GM12864 (cell line): ENCODE results near the gene SUGCT.
"Not testable (repeated sequence)": the region's sequence is repeated elsewhere in the genome, so short reads cannot be mapped to it uniquely, and the experiment has no call there.

Experiments used
- DNase-seq: peaks from one replicate; pipeline ENCODE4 v3.0.0-alpha.2; 2011; ENCODE audit warnings: low read depth
- H3K4me3 ChIP-seq: 2 replicates; pipeline ENCODE4 v1.5.1; 2011; ENCODE audit warnings: mild to moderate bottlenecking, low read depth, low read length, control low read depth
- TF ChIP-seq, protein P1 (sequence below): IDR thresholded peaks from 2 replicates; pipeline ENCODE4 v1.5.1; 2011; ENCODE audit warnings: low read depth, mild to moderate bottlenecking, moderate library complexity, low read length, control low read depth, inconsistent platforms; ENCODE audit errors: missing control alignments

Gene SUGCT

DNA sequence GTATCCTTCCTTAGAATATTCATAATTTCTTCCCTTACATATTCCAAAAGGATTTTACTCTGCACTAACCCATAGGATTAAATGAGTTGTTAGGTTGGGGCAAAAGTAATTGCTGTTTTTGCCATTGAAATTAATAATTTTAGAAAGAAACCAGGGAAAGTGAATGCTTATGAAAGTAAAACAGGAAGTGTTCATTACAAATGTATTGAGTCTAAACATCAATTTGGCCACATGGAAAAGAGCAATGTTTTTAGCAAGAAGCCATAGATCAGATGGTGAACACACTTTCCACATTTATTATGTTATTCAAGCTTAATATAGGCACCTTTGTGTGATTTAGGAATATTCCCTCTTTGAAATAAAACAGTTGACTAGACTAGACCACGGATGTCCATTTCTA, 102.9 kb downstream of the SUGCT start:
- DNase-seq: no peak
- TF ChIP-seq, protein P1, sequence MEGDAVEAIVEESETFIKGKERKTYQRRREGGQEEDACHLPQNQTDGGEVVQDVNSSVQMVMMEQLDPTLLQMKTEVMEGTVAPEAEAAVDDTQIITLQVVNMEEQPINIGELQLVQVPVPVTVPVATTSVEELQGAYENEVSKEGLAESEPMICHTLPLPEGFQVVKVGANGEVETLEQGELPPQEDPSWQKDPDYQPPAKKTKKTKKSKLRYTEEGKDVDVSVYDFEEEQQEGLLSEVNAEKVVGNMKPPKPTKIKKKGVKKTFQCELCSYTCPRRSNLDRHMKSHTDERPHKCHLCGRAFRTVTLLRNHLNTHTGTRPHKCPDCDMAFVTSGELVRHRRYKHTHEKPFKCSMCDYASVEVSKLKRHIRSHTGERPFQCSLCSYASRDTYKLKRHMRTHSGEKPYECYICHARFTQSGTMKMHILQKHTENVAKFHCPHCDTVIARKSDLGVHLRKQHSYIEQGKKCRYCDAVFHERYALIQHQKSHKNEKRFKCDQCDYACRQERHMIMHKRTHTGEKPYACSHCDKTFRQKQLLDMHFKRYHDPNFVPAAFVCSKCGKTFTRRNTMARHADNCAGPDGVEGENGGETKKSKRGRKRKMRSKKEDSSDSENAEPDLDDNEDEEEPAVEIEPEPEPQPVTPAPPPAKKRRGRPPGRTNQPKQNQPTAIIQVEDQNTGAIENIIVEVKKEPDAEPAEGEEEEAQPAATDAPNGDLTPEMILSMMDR: no peak
- H3K4me3 ChIP-seq: no peak overlapping the region

DNA sequence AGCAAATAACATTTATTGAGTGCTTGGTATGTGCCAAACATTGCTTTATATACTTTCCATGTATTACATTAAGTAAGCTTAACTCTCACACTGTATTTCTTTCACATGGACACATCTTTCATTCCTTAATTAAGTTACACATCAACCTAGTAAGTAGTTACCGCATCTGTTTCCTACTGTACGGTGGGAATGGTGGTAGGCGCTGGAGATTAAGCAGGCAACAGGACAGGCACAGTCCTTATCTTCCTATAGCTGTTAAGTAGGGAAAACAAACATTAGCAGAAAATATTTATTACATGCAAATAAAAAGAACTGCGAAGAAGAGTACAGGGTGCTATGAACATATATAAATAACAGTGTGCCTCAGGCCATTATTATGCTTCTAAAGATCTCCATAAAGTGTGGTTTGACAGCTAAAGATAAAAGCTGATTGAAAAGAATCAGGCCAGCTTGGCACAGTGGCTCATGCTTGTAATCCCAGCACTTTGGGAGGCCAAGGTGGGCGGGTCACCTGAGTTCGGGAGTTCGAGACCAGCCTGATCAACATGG, 105.0 kb downstream of the SUGCT start:
- H3K4me3 ChIP-seq: no peak overlapping the region
- TF ChIP-seq, protein P1: no peak
- DNase-seq: no peak

DNA sequence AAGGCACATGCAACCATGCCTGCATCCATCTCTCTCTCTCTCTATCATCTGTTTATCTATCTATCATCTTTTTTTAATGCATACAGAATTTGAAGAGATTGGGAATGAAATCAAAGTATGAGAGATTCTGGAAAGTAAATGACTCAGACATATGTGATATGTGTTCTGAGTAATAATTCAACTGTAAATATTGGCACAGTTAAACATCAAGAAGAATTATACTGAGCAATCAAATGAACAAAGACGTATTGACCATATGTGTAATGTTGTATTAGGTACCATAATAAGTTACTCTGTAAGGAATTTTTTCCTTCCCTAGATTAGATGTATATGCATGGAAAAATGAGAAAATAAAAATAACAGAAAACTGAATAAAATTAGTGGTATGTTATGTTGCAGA, 108.3 kb downstream of the SUGCT start:
- no peak overlapping the region for H3K4me3 ChIP-seq
- DNase-seq: no peak
- TF ChIP-seq, protein P1: no peak

DNA sequence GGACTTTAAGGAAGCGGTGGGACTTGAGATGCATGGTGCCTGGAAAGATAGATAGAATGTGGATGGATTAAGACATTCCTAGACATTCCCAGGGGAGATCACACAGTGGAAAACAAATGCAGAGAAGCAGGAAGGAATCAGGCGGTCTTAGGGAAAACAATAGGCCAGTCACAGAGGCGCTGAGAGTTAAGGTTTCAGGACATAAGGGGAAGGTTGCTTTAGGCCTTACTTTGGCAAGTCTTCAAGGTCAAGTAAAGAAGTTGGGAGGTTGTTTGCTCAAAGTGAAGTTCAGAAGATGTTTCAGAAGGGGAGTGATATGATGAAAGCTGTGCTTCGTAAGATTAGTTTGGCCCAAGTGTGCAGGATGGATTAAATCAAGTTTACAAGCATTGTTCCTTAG, 109.4 kb downstream of the SUGCT start:
- TF ChIP-seq, protein P1: no peak
- DNase-seq: no peak
- H3K4me3 ChIP-seq: no peak overlapping the region

DNA sequence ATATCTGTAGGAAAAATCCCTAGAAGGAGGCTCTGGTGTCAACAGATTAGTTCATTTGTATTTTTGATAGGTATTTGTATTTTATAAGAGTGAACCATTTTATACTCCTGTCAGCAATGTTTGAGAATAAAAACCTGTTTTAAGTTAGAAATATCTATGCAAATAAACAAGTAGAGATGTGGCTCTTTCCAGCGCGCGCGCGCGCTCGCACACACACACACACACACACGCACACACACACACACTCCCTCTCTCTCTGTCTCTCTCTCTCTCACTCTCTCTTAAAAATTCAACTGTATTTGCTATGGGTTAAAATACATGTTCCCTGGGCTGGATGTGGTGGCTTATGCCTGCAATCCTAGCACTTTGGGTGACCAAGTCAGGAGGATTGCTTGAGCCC, 113.9 kb downstream of the SUGCT start:
- DNase-seq: no peak
- TF ChIP-seq, protein P1: no peak
- no peak overlapping the region for H3K4me3 ChIP-seq

DNA sequence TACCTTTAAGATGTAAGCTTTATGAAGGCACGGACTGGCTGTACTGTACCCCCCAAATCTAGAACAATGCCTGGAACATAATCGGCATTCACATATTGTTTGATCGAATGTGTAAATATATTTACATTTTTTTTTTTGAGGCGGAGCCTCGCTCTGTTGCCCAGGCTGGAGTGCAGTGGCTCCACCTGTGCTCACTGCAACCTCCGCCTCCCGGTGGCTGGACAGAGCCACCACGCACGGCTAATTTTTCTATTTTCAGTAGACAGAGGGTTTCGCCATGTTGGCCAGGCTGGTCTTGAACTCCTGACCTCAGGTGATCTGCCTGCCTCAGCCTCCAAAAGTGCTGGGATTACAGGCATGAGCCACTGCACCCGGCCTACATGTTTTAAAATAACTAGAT, 118.6 kb downstream of the SUGCT start:
- H3K4me3 ChIP-seq, DNase-seq: not testable (repeated sequence)

DNA sequence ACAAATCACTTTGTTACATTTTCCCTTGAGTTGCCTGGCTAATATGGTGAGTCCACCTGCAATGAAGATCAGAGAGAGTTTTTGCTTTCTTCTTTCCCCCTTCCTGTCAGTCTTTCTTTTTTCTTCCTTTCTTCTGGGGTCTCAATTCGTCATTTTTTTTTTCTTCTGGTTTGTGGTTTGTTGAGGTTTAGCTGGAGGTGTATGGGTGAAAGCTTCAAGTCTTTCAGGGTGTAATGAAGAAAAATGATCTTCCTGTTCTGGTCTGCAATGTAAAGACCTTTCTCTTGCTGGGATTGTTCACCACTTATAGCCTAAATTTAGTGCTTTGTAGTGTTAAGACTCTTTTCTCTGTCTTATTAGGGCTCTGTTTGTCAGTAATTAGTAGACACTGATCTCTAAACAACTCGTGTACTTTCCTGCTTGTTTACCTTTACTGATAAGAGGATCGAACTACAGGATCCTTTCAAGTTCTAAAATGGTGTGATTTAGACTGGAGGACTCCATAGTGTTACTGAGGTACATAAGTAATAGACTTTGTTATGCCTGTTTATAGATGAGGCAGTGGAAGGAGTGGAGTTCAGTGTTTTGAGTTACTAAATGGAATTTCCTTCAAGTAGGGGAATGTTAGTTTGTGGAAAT, 129.1 kb downstream of the SUGCT start:
- TF ChIP-seq, protein P1: no peak
- no peak for DNase-seq
- no peak overlapping the region for H3K4me3 ChIP-seq
